ENCODE measurements around the gene MAP2K5.

The MAP2K5 gene

GRCh38 chr15:67845974-67846373 is 303.5 kb downstream of the MAP2K5 start:
- DNase-seq: no peak

GRCh38 chr15:67849538-67849937 is 307.0 kb downstream of the MAP2K5 start:
- DNase-seq: no peak

GRCh38 chr15:67850336-67850735 is 307.8 kb downstream of the MAP2K5 start:
- DNase-seq: no peak

GRCh38 chr15:67850994-67851571 is 308.6 kb downstream of the MAP2K5 start:
- peak; percentile 28 for DNase-seq

- no peak for DNase-seq
These were observed 309.9 kb downstream of the MAP2K5 start for GRCh38 chr15:67852418-67852817.

GRCh38 chr15:67853454-67853853 is 311.0 kb downstream of the MAP2K5 start:
- no peak for DNase-seq

- no peak for DNase-seq
These were observed 311.9 kb downstream of the MAP2K5 start for GRCh38 chr15:67854358-67854757.

GRCh38 chr15:67855842-67856241 is 313.3 kb downstream of the MAP2K5 start:
- DNase-seq: no peak

All from HCEC 1CT (cell line).